A549 (cell line): ENCODE measurements around the gene PLPPR1.

Source experiments
- BHLHE40 ChIP-seq: IDR thresholded peaks from 2 replicates; pipeline ENCODE4 v1.6.1; 2012; ENCODE audit warnings: low read depth, low read length, inconsistent platforms
- EHMT2 ChIP-seq: fragments of 200-600 bp; sonication (generic); IDR thresholded peaks from 2 replicates; pipeline ENCODE4 v1.6.1; 2016; ENCODE audit warnings: antibody characterized with exemption, low read depth, mild to moderate bottlenecking, moderate library complexity
- EP300 ChIP-seq, 2 experiments: fragments of >200 bp; sonication (Bioruptor Twin); formaldehyde crosslinking; IDR thresholded peaks; 2 replicates in 1 of 2; 3 replicates in 1 of 2; pipeline ENCODE4 v1.6.1; 2016 to 2017
- FOXS1 ChIP-seq: fragments of 250-450 bp; sonication (Bioruptor Pico); IDR thresholded peaks from 2 replicates; pipeline ENCODE4 v1.5.0; 2020; ENCODE audit warnings: mild to moderate bottlenecking, moderate library complexity
- JUNB ChIP-seq: fragments of >200 bp; sonication (Bioruptor Twin); formaldehyde crosslinking; IDR thresholded peaks from 2 replicates; pipeline ENCODE4 v1.6.1; 2016
- POLR2A ChIP-seq: IDR thresholded peaks from 2 replicates; pipeline ENCODE4 v1.6.1; 2012; ENCODE audit warnings: mild to moderate bottlenecking, low read length
- ZNF302 ChIP-seq: fragments of 250-450 bp; sonication (Bioruptor Pico); IDR thresholded peaks from 2 replicates; pipeline ENCODE4 v1.9.0; 2021; ENCODE audit warnings: inconsistent platforms, mild to moderate bottlenecking, moderate library complexity
- ZSCAN20 ChIP-seq: fragments of 250-450 bp; sonication (Bioruptor Pico); IDR thresholded peaks from 2 replicates; pipeline ENCODE4 v1.8.0; 2022; ENCODE audit warnings: mild to moderate bottlenecking, moderate library complexity
- TF ChIP-seq, protein P1 (sequence below): fragments of 450-650 bp; IDR thresholded peaks from 2 replicates; pipeline ENCODE4 v1.6.1; 2014; ENCODE audit warnings: antibody characterized with exemption
- TF ChIP-seq, protein P2 (sequence below): IDR thresholded peaks from 2 replicates; pipeline ENCODE4 v1.6.1; 2012
- TF ChIP-seq, protein P3 (sequence below): fragments of >200 bp; sonication (Bioruptor Twin); formaldehyde crosslinking; IDR thresholded peaks from 3 replicates; pipeline ENCODE4 v1.5.1; 2016
- TF ChIP-seq, protein P4 (sequence below): fragments of 250-450 bp; sonication (Bioruptor Pico); IDR thresholded peaks from 2 replicates; pipeline ENCODE4 v1.5.0; 2021; ENCODE audit warnings: mild to moderate bottlenecking, moderate library complexity, borderline replicate concordance

DNA sequence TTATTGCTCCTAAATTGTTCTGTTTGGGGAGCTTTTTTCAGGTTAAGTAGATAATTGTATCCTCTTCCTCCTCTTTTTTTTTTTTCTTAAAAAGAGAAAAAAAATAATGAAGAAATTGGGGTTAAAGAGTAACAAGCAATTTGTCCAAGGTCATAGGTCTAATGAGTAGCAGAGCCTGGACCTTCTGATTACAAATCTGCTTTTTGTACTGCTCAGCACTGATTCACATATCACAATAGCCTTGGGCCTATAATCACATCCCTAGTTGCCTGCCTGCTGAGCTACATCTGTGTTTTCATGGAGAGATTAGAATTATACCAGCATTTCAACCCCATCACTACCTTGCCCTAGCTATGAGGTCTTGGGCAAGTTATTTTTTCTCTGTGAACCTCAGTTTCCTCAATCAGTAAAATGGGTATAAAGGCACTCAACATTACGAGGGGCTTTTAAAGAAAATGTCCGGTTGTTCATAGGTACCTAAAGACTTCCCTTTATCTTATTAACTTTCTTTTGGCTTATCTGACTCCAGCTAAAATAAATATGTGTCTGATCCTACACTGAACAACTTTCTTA lies 204.0 kb downstream of the PLPPR1 start:
- TF ChIP-seq EP300 (IDR thresholded peaks at IDR 0.05) (no peak), POLR2A (no peak), JUNB (no peak), EHMT2 (no peak), ZNF302 (CRISPR knock-in tag) (no peak), ZSCAN20 (CRISPR knock-in tag) (no peak), FOXS1 (CRISPR knock-in tag) (no peak), BHLHE40 (no peak)
- TF ChIP-seq, protein P1, sequence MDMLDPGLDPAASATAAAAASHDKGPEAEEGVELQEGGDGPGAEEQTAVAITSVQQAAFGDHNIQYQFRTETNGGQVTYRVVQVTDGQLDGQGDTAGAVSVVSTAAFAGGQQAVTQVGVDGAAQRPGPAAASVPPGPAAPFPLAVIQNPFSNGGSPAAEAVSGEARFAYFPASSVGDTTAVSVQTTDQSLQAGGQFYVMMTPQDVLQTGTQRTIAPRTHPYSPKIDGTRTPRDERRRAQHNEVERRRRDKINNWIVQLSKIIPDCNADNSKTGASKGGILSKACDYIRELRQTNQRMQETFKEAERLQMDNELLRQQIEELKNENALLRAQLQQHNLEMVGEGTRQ: no peak
- TF ChIP-seq, protein P2, sequence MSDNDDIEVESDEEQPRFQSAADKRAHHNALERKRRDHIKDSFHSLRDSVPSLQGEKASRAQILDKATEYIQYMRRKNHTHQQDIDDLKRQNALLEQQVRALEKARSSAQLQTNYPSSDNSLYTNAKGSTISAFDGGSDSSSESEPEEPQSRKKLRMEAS: no peak
- TF ChIP-seq, protein P3, sequence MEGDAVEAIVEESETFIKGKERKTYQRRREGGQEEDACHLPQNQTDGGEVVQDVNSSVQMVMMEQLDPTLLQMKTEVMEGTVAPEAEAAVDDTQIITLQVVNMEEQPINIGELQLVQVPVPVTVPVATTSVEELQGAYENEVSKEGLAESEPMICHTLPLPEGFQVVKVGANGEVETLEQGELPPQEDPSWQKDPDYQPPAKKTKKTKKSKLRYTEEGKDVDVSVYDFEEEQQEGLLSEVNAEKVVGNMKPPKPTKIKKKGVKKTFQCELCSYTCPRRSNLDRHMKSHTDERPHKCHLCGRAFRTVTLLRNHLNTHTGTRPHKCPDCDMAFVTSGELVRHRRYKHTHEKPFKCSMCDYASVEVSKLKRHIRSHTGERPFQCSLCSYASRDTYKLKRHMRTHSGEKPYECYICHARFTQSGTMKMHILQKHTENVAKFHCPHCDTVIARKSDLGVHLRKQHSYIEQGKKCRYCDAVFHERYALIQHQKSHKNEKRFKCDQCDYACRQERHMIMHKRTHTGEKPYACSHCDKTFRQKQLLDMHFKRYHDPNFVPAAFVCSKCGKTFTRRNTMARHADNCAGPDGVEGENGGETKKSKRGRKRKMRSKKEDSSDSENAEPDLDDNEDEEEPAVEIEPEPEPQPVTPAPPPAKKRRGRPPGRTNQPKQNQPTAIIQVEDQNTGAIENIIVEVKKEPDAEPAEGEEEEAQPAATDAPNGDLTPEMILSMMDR: no peak
- TF ChIP-seq, protein P4, sequence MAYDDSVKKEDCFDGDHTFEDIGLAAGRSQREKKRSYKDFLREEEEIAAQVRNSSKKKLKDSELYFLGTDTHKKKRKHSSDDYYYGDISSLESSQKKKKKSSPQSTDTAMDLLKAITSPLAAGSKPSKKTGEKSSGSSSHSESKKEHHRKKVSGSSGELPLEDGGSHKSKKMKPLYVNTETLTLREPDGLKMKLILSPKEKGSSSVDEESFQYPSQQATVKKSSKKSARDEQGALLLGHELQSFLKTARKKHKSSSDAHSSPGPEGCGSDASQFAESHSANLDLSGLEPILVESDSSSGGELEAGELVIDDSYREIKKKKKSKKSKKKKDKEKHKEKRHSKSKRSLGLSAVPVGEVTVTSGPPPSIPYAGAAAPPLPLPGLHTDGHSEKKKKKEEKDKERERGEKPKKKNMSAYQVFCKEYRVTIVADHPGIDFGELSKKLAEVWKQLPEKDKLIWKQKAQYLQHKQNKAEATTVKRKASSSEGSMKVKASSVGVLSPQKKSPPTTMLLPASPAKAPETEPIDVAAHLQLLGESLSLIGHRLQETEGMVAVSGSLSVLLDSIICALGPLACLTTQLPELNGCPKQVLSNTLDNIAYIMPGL (CRISPR knock-in tag): no peak
